Measurements from ENCODE around the gene PGC. TPM values are rescaled to one million over a fixed set of nuclear protein-coding genes. Genes with fewer than 3 reads are reported as not detected.

PGC gene
- total RNA-seq, 1 donor from 2014 or later, result not detected

DNA sequence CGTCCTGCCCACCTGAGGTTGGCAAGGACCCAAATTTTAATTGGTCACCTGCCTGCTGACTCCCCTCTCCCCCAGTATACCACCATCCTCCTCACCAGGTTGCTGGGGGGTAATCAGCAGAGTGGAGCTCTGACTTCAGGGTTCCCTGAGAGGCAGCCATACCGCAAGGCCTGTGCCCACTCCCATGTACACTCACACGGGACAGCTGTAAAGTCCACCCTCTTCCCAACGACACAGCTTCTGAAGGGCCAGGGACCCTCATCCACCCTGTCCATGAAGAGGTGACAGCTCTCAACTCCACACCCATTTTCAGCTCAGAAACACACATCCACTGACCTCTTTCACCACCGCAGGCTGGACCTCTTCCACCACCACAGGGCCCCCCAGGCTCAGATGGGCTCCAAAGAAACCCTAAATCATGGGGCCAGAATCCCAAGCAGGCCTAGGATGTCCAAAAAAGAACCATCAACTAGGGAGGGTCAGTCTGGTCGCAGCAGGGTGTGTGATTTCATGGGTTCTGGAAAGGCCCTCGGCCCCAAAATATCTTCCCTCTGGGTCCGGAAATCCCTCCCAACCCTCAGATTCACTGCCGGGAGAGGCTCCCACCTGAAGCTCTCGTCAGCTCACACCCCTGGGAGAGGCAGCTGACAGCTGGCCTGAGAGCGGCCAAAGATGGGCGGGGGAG lies 41.7 kb downstream of the PGC start:
- DNase-seq, result no peak
- no peak for ATAC-seq (ENCODE audit: low read depth)
- no peak for TF ChIP-seq CTCF (IDR thresholded peaks at IDR 0.05)
- Mint-ChIP-seq H3K27me3 (no peaks in the 10 kb centered on the region), H3K4me3 (peak overlapping the region; percentile 89), H3K27ac (peak overlapping the region; percentile 97), H3K9me3 (no peaks in the 10 kb centered on the region), H3K36me3 (ENCODE audit: low read depth) (peaks cover 60% of the 10 kb centered on the region), H3K4me1 (peaks cover 99% of the 10 kb centered on the region)
- POLR2A ChIA-PET, result interaction anchor here (0.6 to 29.1 kb wide), 24 partner anchors 10 to 1469 kb away, joined by 3 to 1669 read pairs (median 4); partner anchors contain the start of genes BYSL, MED20, TAF8 and TFEB
- CTCF ChIA-PET, result interaction anchor here (0.6 to 5.9 kb wide), 13 partner anchors 10 to 512 kb away, joined by 3 to 196 read pairs (median 6); partner anchors contain the start of genes MRPS10 and TFEB
- intact Hi-C loops (cut with micrococcal nuclease), result loop anchor here (1.0 to 10.0 kb wide), 3 partner anchors 71 to 509 kb away; partner anchors contain the start of gene MRPS10

DNA sequence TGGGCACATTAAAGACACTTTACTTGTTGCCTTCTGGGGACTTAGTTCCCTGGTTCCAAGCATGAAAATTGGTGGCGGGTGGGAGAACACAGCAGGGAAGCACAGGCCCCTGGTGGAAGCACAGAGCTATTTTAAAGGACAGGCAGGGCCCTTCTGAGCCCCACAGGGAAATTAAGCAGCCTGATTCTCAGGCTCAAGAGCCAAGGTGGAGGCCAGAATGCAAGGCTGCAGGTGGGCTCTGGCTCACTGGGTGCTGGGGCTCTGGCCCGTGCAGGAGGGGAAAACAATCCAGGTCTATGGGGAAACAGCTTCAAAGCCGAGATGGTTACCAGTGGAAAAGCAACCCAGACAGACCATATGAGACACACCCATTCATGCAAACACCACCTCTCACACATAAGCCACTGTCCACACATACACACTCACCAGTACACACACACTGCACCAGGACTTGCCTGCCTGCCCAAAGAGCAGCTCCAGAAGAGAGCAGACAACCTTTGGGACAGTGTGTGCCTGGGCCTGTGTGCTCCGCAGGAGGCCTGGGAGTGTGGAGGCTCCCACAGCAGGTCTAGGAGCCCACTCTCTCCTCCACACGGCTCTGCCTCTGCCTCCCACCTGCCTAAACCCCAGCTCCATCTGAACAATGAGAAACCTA lies 42.4 kb downstream of the PGC start:
- Mint-ChIP-seq H3K4me3 (peak overlapping the region; percentile 89), H3K36me3 (ENCODE audit: low read depth) (peaks cover 58% of the 10 kb centered on the region), H3K9me3 (no peaks in the 10 kb centered on the region), H3K4me1 (peaks cover 97% of the 10 kb centered on the region), H3K27me3 (no peaks in the 10 kb centered on the region), H3K27ac (peak overlapping the region; percentile 97)
- ChIA-PET POLR2A (interaction anchor here (1.0 to 29.1 kb wide), 13 partner anchors 9 to 633 kb away, joined by 3 to 1669 read pairs (median 4); partner anchors contain the start of genes BYSL, MED20, TAF8 and TFEB), CTCF (interaction anchor here (0.8 to 5.9 kb wide), 9 partner anchors 11 to 81 kb away, joined by 4 to 196 read pairs (median 32); partner anchors contain the start of gene TFEB)
- no peak for TF ChIP-seq CTCF (IDR thresholded peaks at IDR 0.05)
- no peak for DNase-seq
- ATAC-seq (ENCODE audit: low read depth), result no peak
- intact Hi-C loops (cut with micrococcal nuclease), result loop anchor here (1.0 to 10.0 kb wide), 3 partner anchors 72 to 510 kb away; partner anchors contain the start of gene MRPS10

GRCh38 chr6:41704028-41704427 lies 43.2 kb downstream of the PGC start:
- H3K27me3 Mint-ChIP-seq, result no peaks in the 10 kb centered on the region
- TF ChIP-seq CTCF (IDR thresholded peaks at IDR 0.05), result no peak
- ATAC-seq (ENCODE audit: low read depth) (no peak), DNase-seq (no peak)
- no peaks in the 10 kb centered on the region for H3K9me3 Mint-ChIP-seq
- H3K27ac Mint-ChIP-seq, result peak overlapping the region; percentile 97
- H3K4me3 Mint-ChIP-seq, result peak overlapping the region; percentile 89
- POLR2A ChIA-PET, result interaction anchor here (0.8 to 29.1 kb wide), 5 partner anchors 16 to 246 kb away, joined by 3 to 1669 read pairs (median 4); partner anchors contain the start of gene TFEB
- H3K4me1 Mint-ChIP-seq, result peaks cover 99% of the 10 kb centered on the region
- peaks cover 60% of the 10 kb centered on the region for H3K36me3 Mint-ChIP-seq (ENCODE audit: low read depth)
- CTCF ChIA-PET, result interaction anchor here (2.5 to 5.9 kb wide), 5 partner anchors 10 to 30 kb away, joined by 10 to 196 read pairs (median 44); partner anchors contain the start of gene TFEB
- intact Hi-C loops (cut with micrococcal nuclease), result loop anchor here (10.0 kb wide), 2 partner anchors 341 to 511 kb away; partner anchors contain the start of gene MRPS10

DNA sequence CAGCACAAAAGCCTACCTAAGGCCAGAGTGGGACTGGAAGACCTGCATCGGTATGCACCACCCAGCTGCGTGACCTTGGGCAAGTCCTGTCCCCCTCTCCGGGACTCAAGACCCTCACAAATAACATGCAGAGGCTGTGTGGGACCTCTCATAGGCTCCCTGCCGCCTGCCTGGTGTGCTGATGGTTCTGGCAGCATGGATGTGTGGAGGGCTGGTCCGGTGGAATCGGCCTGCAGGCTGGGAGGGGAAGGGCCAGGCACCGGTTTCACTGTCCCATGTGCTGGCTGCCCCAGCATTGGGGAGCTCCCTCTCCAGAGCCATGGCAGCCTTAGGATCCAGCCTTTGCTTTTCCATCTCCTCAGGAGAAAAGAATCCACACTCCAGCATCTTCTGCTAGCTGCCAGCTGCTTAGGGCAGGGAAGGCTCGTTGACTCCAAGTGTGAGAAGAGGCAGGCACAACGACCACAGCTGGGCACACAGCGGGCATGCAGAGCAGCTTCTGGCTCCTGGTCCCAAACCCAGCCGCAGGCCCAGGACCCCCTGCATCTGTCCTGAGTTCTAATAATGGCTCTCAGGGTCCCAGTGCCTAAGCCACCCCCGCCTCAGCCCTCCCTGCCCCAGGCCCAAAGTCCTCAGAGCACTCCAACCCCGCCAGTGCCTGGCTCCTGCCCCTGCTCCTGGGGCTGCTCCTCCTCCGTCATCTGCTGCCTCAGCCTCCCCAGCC lies 44.3 kb downstream of the PGC start:
- H3K4me1 Mint-ChIP-seq, result peaks cover 99% of the 10 kb centered on the region
- H3K36me3 Mint-ChIP-seq (ENCODE audit: low read depth), result peaks cover 62% of the 10 kb centered on the region
- CTCF ChIA-PET, result interaction anchor here (1.1 to 4.3 kb wide), 3 partner anchors 9 to 31 kb away, joined by 3 to 50 read pairs (median 32); no protein-coding TSS in a partner anchor
- peak overlapping the region; percentile 89 for H3K4me3 Mint-ChIP-seq
- intact Hi-C loops (cut with micrococcal nuclease), result loop anchor here (10.0 kb wide), 2 partner anchors 342 to 512 kb away; partner anchors contain the start of gene MRPS10
- no peak for DNase-seq
- no peaks in the 10 kb centered on the region for H3K27me3 Mint-ChIP-seq
- no peak for ATAC-seq (ENCODE audit: low read depth)
- POLR2A ChIA-PET, result interaction anchor here (1.0 to 29.1 kb wide), 3 partner anchors 17 to 30 kb away, joined by 3 to 1669 read pairs (median 551); partner anchors contain the start of gene TFEB
- no peaks in the 10 kb centered on the region for H3K9me3 Mint-ChIP-seq
- H3K27ac Mint-ChIP-seq, result peak overlapping the region; percentile 97
- no peak for TF ChIP-seq CTCF (IDR thresholded peaks at IDR 0.05)
